Stimulated activated CD8-positive, alpha-beta memory T cell treated with anti-CD3 and anti-CD28 coated beads, Interleukin-7, amount 100 ng/mL, for 48 hours (primary cell): ENCODE data around the gene XIRP2.

Source experiments
- DNase-seq, 2 donors: peaks; one replicate each; pipeline ENCODE4 v3.0.0-alpha.2; 2020; ENCODE audit warnings: low read depth in 1 of 2; ENCODE audit errors: extremely low read depth in 1 of 2

Gene XIRP2

GRCh38 chr2:167132066-167132465 lies 243.8 kb downstream of the XIRP2 start:
- DNase-seq, result no peak

- no peak for DNase-seq
Observed at GRCh38 chr2:167132906-167133555, 244.8 kb downstream of the XIRP2 start.

DNA sequence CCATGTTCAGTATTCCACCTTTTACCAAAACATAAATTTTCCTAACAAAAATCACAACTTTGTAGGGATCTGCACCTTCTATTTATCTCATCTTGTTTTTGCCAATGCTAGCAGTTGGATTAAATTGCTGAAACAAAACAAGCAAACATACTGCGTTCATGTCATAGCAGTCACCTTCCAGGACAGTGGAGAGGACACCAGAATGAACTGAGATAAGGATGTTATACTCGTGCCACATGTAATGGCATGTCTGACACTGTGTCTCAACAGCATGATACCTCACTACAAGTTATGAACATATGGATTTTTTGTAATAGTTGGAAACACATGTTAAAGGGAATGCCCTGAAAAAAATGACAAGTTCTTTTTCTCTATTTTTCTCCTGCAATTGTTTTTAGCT lies 245.3 kb downstream of the XIRP2 start:
- DNase-seq, result no peak

DNA sequence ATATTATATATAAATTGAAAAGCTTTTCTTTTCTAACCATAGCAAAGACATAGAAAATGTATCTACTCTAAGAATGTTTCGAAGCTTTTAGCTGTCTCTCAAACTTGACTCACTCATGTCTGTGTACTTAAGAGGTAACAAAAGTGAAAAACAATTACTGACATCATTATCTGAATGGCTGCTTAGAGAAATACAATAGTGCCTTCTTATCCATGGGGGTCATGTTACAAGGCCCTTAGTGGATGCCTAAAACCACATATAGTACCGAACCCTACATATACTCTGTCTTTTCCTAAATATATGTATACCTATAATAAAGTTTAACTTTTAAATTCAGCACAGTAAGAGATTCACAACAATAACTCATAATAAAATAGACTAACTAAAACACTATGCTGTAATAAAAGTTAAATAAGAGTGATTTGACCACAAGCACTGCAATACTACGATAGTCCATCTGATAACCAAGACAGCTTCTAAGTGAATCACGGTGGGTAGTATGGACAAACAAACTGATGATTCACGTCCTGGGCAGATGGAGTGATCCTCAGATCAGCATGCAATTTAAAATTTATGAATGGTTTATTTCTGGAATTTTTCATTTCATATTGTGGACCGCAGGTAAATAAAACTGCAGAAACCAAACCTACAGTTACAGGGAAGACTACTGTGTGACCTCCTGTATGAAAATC lies 246.2 kb downstream of the XIRP2 start:
- no peak for DNase-seq

DNA sequence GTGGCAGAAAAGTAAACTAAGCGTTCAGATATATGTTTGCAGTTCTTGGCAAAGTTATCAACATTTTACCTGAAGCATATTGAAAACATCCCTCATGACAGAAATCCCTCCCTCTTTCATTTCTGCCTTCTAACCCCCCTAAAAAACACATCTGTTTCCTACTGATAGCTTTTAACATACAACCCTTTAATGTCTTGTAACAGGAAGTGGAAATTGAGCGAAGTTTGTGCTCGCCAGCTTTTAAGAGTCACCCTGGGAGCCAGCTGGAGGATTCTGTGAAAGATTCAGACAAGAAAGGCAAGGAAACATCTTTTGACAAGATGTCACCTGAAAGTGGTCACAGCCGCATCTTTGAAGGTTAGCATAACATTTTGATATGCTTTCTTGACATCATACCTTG lies 247.4 kb downstream of the XIRP2 start:
- DNase-seq, result no peak

- DNase-seq, result no peak
Observed at GRCh38 chr2:167136879-167137596, 248.8 kb downstream of the XIRP2 start.

GRCh38 chr2:167140330-167140729 lies 252.1 kb downstream of the XIRP2 start:
- no peak for DNase-seq

- no peak for DNase-seq
Observed at GRCh38 chr2:167140767-167141166, 252.5 kb downstream of the XIRP2 start.

- DNase-seq, result no peak
Observed at GRCh38 chr2:167142554-167142953, 254.3 kb downstream of the XIRP2 start.

- DNase-seq, result no peak
Observed at GRCh38 chr2:167144179-167144898, 256.1 kb downstream of the XIRP2 start.

DNA sequence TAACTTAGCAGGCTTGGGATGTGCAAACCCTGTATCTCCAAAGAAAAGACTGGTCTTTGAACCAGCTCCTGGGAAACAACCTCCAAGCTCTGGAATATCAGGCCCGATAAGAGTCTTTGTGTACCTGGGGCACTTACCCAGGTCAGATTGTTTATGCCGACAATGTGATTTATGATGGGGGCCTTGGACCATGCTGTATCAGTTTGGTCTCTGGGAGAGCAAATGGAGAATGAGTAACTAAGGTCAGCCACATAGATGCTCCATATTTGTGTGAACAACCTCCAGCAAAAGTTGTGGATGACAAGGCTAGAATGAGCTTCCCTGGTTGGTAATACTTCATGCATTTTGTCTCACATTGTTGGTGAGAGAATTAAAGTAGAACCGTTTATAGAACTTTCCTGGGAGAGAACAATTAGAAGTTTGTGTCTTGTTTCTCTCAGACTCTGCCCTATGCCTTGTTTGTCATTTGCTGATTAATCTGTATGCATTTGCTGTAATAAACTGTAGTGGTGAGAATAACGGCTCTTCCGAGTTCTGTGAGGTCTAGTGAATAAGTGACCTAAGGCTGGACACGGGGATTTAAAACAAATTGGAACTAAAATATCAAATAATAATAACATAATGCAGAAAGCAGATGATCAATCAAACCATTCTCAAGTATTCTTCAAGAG lies 259.1 kb downstream of the XIRP2 start:
- no peak for DNase-seq

DNA sequence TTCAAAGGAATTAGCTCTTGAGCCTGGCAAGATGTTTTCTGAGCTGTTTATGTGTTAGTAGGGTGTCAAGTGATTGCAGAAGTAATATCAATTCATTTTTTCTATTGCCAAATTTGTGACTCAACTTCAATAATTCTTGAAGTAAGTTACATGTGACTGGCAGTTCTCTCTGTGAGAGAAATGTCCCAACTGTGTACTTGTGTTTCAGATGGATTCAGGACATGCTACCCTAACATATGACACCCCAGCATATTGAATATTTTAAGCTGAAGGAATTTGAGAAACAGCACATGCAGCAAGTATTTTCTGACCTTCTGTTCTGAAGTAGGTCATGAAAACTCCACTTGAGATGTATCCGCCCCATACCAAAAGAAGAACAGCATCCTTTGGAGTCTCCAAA lies 263.6 kb downstream of the XIRP2 start:
- DNase-seq, result no peak

GRCh38 chr2:167157523-167157922 lies 269.2 kb downstream of the XIRP2 start:
- no peak for DNase-seq

DNA sequence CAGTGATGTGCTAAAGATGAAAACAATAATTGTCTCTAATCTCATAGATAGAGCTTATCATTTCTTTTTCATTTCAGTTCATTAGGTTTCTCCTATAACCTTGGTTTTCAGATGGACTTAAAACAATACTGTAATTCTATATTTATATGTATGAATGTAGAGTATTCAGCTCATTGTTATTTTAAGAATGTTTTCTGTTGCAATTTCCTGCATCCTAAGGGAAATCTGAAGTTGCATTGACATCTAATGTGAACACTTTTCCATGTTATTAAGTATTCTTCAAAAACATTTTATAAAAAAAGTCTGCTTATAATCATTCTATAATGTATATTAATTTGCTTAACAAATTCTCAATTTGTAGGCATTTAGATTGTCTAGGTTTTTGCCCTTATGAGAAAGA lies 288.9 kb downstream of the XIRP2 start:
- DNase-seq, result no peak

DNA sequence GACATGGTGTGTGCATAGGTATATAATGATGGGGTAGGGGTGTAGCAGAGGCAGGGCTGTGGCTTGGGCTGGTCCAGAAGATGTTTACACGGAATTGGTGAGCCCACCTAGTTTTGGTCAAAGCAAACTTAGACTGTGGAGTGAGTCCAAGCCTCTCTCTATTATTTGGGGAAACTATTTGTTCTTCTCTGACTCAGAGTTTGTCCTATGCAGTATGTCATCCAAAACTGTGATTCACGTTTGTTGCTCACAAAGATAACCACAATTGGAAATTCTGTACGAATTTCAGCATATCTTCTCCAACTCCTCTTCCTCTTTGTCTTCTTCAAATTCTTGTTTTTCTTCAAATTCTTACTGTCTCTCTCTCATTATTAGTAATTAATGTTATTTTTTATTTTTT lies 292.9 kb downstream of the XIRP2 start:
- DNase-seq, result no peak

- DNase-seq, result no peak
Observed at GRCh38 chr2:167181688-167182087, 293.4 kb downstream of the XIRP2 start.

DNA sequence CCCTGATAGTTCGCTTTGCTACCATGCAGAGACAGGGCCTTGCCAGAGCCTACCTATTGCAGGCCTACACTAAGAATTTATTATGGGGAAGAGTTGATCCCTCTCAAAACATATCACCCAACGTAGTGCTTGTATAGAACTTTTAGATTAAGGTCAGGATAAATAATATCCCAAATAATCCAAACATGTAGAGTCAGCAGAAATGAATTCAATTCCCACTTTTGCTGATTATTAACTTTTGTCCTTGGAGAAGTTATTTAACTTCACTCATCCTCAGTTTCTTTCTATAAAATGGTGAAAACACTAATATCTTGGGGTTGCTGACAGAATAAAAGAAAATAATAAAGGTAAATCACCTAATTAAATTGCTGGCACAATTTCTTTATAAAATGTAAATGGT lies 294.1 kb downstream of the XIRP2 start:
- no peak for DNase-seq

GRCh38 chr2:167183931-167184330 lies 295.7 kb downstream of the XIRP2 start:
- no peak for DNase-seq

DNA sequence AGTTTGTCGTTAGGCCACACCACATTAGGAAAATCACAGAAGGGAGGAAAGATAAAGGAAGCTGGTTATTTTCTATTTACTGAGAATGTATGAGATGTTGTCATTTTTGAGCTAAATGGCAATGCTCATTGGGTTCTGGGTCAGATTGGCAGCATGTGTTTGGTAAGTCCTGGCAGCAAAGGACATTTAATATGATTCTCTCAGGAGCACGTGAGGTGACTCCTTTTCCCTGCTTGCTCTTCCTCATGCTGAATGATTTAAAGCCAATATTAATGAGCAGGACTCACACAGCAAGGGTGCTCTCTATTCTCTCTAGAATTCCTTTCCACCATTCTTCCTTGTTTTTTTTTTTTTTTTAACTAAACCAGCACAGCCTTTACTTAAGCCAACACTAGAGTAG lies 298.2 kb downstream of the XIRP2 start:
- DNase-seq, result no peak

DNA sequence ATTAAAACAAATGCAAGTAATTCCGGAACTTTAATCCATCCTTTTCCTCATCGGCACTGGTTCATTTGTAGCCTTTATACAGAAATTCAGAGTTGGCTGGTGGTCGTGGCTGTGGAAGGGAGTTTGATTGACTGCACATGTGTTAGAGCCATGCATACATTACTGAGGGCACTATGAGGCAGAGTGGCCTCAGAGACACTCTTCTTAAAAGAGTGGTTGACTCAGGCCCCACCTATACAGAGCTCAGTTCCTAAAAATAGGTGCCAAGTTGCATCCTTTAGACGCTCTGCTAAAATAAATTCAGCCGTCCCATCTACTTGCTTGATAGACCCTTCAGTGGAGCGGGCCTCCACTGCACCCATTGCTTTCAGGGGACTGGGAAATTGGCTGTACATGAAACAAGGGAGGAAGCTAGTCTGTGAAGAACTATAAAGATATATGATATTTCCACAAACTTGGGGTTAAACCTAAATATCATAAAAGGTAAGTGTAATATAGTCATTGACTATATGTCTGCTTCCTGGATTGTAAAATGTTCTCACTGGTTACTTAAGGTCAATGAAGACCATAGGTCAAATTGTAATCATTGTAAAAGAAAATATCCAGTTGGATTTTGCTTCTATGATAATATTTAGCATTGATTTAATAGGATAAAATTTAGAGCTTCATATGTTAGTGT lies 298.9 kb downstream of the XIRP2 start:
- no peak for DNase-seq
